ENCODE measurements around the gene TOMM20. TPM values are rescaled to one million over a fixed set of nuclear protein-coding genes. Genes with fewer than 3 reads are reported as not detected.

The TOMM20 gene
- total and polyA plus RNA-seq, 9 of the 15 experiments (the other 6 are each of a cell fraction or from before 2014, with no cell fraction given) = 70.6 to 334 (median 159) TPM

GRCh38 chr1:235113183-235113917 lies 15.3 kb downstream of the TOMM20 start (continued):
- TF ChIP-seq ZNF408 (CRISPR knock-in tag; IDR thresholded peaks at IDR 0.05; ENCODE audit: low read depth) (no peak), IRF2 (CRISPR knock-in tag; IDR thresholded peaks at IDR 0.05) (no peak), BRD4 (IDR thresholded peaks at IDR 0.05) (no peak), SRSF7 (optimal IDR thresholded peaks at IDR 0.05; ENCODE audit: low read depth, low read length) (no peak), KLF6 (CRISPR knock-in tag; IDR thresholded peaks at IDR 0.05; ENCODE audit: borderline replicate concordance) (no peak), RERE (CRISPR knock-in tag; IDR thresholded peaks at IDR 0.05; ENCODE audit: borderline replicate concordance) (no peak), ZBTB8A (IDR thresholded peaks at IDR 0.05; ENCODE audit: partially characterized antibody) (no peak), CREBBP (IDR thresholded peaks at IDR 0.05; ENCODE audit: low read depth, low read length) (no peak), ZNF780A (CRISPR knock-in tag; IDR thresholded peaks at IDR 0.05) (no peak), ZNF76 (CRISPR knock-in tag; IDR thresholded peaks at IDR 0.05; ENCODE audit: borderline replicate concordance) (no peak), ADNP (tag; IDR thresholded peaks at IDR 0.05) (0 out of 2 replicates have a peak, but pooled peaks have one; percentile 17), MYC (IDR thresholded peaks at IDR 0.05; ENCODE audit: low read depth, low read length) (peak; percentile 23; the same call in 1 of the 2 replicates), MYC (CRISPR knock-in tag; IDR thresholded peaks at IDR 0.05; ENCODE audit: borderline replicate concordance, low read depth) (no peak), NCOA6 (IDR thresholded peaks at IDR 0.05) (no peak), KAT8 (IDR thresholded peaks at IDR 0.05; ENCODE audit: low read depth) (no peak), ZNF41 (CRISPR knock-in tag; conservative IDR thresholded peaks at IDR 0.05) (no peak), HLTF (IDR thresholded peaks at IDR 0.05) (no peak), PTRF (tag; IDR thresholded peaks at IDR 0.05) (no peak), OTX1 (CRISPR knock-in tag; IDR thresholded peaks at IDR 0.05) (no peak), ZNF23 (CRISPR knock-in tag; IDR thresholded peaks at IDR 0.05) (no peak), YY1 (IDR thresholded peaks at IDR 0.05; ENCODE audit: borderline replicate concordance in 1 of 3, control insufficient read depth in 1 of 3, extremely low read depth in 1 of 3, insufficient read depth in 3 of 3, insufficient read length in 1 of 3, insufficient replicate concordance in 2 of 3, low read depth in 1 of 3, low read length in 2 of 3) (no peak), ZKSCAN8 (CRISPR knock-in tag; IDR thresholded peaks at IDR 0.05) (no peak), FOXJ3 (CRISPR knock-in tag; IDR thresholded peaks at IDR 0.05) (no peak)
- TF ChIP-seq, protein P1, sequence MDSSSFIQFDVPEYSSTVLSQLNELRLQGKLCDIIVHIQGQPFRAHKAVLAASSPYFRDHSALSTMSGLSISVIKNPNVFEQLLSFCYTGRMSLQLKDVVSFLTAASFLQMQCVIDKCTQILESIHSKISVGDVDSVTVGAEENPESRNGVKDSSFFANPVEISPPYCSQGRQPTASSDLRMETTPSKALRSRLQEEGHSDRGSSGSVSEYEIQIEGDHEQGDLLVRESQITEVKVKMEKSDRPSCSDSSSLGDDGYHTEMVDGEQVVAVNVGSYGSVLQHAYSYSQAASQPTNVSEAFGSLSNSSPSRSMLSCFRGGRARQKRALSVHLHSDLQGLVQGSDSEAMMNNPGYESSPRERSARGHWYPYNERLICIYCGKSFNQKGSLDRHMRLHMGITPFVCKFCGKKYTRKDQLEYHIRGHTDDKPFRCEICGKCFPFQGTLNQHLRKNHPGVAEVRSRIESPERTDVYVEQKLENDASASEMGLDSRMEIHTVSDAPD (CRISPR knock-in tag; IDR thresholded peaks at IDR 0.05) = no peak
